OCI-LY7 (cell line): Measurements from ENCODE around the gene TGM3.

Experiments used
- EZH2phosphoT487 ChIP-seq: fragments of 200-600 bp; sonication (generic); IDR thresholded peaks from 2 replicates; pipeline ENCODE4 v1.6.1; 2018; ENCODE audit warnings: low read depth, borderline replicate concordance, mild to moderate bottlenecking, mixed run types, antibody characterized with exemption, low read length, moderate library complexity, mixed read lengths
- TF ChIP-seq, protein P1 (sequence below): fragments of 200-600 bp; sonication (generic); conservative IDR thresholded peaks from 2 replicates; pipeline ENCODE4 v1.5.1; 2014; ENCODE audit warnings: mild to moderate bottlenecking, antibody characterized with exemption, low read length, moderate library complexity, mixed read lengths

DNA sequence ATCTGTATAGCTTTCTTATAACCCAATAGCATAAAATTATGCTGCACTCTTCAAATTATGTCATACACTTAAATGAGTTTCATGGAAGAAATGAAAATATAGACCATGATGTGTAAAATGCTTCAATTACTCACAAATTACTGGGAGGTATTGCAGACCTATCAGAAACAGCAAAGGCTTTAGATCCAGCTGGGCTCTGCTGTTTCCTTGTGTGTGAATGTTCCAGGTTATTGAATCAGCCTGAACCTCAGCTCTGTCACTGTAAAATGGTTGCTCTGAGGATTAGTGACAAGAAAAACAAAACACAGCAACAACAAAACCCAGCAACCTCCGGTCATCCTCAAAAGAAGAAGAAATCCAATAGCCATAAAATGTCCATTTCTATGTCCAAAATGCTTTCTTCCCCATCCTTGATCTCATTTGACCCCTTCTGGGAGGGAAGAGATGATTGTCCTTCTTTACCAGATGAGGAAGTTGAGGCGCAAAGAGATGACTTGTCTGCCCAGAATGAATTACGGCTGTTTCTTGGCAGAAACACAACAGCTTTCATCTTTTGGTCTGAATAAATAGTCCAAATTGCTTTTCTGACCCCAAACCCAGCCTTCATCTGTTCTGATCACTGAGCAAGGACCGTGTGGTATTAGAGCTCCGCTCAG is 42.7 kb downstream of the TGM3 start:
- TF ChIP-seq, protein P1, sequence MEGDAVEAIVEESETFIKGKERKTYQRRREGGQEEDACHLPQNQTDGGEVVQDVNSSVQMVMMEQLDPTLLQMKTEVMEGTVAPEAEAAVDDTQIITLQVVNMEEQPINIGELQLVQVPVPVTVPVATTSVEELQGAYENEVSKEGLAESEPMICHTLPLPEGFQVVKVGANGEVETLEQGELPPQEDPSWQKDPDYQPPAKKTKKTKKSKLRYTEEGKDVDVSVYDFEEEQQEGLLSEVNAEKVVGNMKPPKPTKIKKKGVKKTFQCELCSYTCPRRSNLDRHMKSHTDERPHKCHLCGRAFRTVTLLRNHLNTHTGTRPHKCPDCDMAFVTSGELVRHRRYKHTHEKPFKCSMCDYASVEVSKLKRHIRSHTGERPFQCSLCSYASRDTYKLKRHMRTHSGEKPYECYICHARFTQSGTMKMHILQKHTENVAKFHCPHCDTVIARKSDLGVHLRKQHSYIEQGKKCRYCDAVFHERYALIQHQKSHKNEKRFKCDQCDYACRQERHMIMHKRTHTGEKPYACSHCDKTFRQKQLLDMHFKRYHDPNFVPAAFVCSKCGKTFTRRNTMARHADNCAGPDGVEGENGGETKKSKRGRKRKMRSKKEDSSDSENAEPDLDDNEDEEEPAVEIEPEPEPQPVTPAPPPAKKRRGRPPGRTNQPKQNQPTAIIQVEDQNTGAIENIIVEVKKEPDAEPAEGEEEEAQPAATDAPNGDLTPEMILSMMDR = no peak
- no peak for TF ChIP-seq EZH2phosphoT487
